HepG2 (cell line): ENCODE data around the gene AGRN. TPM values are rescaled to one million over a fixed set of nuclear protein-coding genes. Genes with fewer than 3 reads are reported as not detected.

Source experiments
- CENPT ChIP-seq: sonication (generic); formaldehyde crosslinking; IDR thresholded peaks from 2 replicates; pipeline ENCODE4 v1.8.0; 2022; ENCODE audit warnings: low read depth, mild to moderate bottlenecking, moderate library complexity, missing genetic modification reagents
- CENPX ChIP-seq: sonication (generic); formaldehyde crosslinking; IDR thresholded peaks from 2 replicates; pipeline ENCODE4 v1.9.0; 2021; ENCODE audit warnings: mild to moderate bottlenecking, missing genetic modification reagents, moderate library complexity
- FLYWCH1 ChIP-seq: sonication (generic); formaldehyde crosslinking; IDR thresholded peaks from 2 replicates; pipeline ENCODE4 v1.8.1; 2023; ENCODE audit warnings: mild to moderate bottlenecking, missing genetic modification reagents
- HNRNPK ChIP-seq: fragments of 200-400 bp; formaldehyde crosslinking; IDR thresholded peaks from 2 replicates; pipeline ENCODE4 v1.6.1; 2018; ENCODE audit warnings: low read length, low read depth, moderate library complexity, mild to moderate bottlenecking; ENCODE audit not compliant: poor library complexity, severe bottlenecking
- NFRKB ChIP-seq: fragments of 450-650 bp; IDR thresholded peaks from 2 replicates; pipeline ENCODE4 v1.6.1; 2017
- RFX5 ChIP-seq: IDR thresholded peaks from 2 replicates; pipeline ENCODE4 v1.6.1; 2011; ENCODE audit warnings: low read depth, low read length, improper control_type of control experiment
- SIN3B ChIP-seq: fragments of 150-350 bp; IDR thresholded peaks from 2 replicates; pipeline ENCODE4 v1.6.1; 2014; ENCODE audit warnings: low read length
- ZBTB42 ChIP-seq: sonication (generic); formaldehyde crosslinking; IDR thresholded peaks from 2 replicates; pipeline ENCODE4 v1.5.0; 2020; ENCODE audit warnings: mild to moderate bottlenecking, missing genetic modification reagents
- ZFAT ChIP-seq: sonication (generic); formaldehyde crosslinking; conservative IDR thresholded peaks from 2 replicates; pipeline ENCODE4 v1.8.1; 2023; ENCODE audit warnings: missing genetic modification reagents, inconsistent platforms
- ZNF7 ChIP-seq: IDR thresholded peaks from 2 replicates; pipeline ENCODE4 v1.6.1; 2016; ENCODE audit warnings: missing biosample characterization, missing genetic modification reagents
- ZNF747 ChIP-seq: sonication (generic); formaldehyde crosslinking; IDR thresholded peaks from 2 replicates; pipeline ENCODE4 v1.8.1; 2023; ENCODE audit warnings: missing genetic modification reagents, mild to moderate bottlenecking, borderline replicate concordance
- polyA plus RNA-seq, 8 experiments: library from polyadenylated mRNA; depleted of rRNA in 3 of 8; stranded (reverse) in 7 of 8; unstranded in 1 of 8; fragments of >200 nt; fragmentation: Illumina TruSeq in 4 of 8; extraction: Trizol in 4 of 8; gene quantifications; 2 replicates each; pipeline versions ENCODE4 v1.2.1 to v1.2.3, GENCODE V29; 2011 to 2016; ENCODE audit warnings: low read depth in 4 of 8, missing spikeins in 1 of 8, mixed read lengths in 1 of 8; ENCODE audit not compliant: insufficient read depth in 1 of 8
- total RNA-seq, 5 experiments: library from RNA; depleted of rRNA; stranded (reverse); fragments of >200 nt; fragmentation: Illumina TruSeq; extraction: Trizol; gene quantifications; 2 replicates each; pipeline ENCODE4 v1.2.3, GENCODE V29; 2016; ENCODE audit warnings: low read depth in 1 of 5
- TF ChIP-seq, protein P1 (sequence below): sonication (generic); formaldehyde crosslinking; IDR thresholded peaks from 2 replicates; pipeline ENCODE4 v1.5.1; 2020; ENCODE audit warnings: mild to moderate bottlenecking, missing genetic modification reagents, borderline replicate concordance
- TF ChIP-seq, protein P2 (sequence below): sonication (generic); formaldehyde crosslinking; IDR thresholded peaks from 2 replicates; pipeline ENCODE4 v1.4.0; 2020; ENCODE audit warnings: missing genetic modification reagents; ENCODE audit errors: not compliant biosample characterization
- TF ChIP-seq, protein P3 (sequence below): sonication (generic); formaldehyde crosslinking; IDR thresholded peaks from 2 replicates; pipeline ENCODE4 v1.4.0; 2020; ENCODE audit warnings: missing genetic modification reagents
- TF ChIP-seq, protein P4 (sequence below): sonication (generic); formaldehyde crosslinking; IDR thresholded peaks from 2 replicates; pipeline ENCODE4 v1.4.0; 2020; ENCODE audit warnings: missing genetic modification reagents
- TF ChIP-seq, protein P5 (sequence below): sonication (generic); formaldehyde crosslinking; IDR thresholded peaks from 2 replicates; pipeline ENCODE4 v1.4.0; 2020; ENCODE audit warnings: missing genetic modification reagents

AGRN gene
- total and polyA plus RNA-seq, 2 of the 13 experiments (the other 11 are each of a cell fraction or from before 2014, with no cell fraction given) = 29.8 to 65.2 TPM

DNA sequence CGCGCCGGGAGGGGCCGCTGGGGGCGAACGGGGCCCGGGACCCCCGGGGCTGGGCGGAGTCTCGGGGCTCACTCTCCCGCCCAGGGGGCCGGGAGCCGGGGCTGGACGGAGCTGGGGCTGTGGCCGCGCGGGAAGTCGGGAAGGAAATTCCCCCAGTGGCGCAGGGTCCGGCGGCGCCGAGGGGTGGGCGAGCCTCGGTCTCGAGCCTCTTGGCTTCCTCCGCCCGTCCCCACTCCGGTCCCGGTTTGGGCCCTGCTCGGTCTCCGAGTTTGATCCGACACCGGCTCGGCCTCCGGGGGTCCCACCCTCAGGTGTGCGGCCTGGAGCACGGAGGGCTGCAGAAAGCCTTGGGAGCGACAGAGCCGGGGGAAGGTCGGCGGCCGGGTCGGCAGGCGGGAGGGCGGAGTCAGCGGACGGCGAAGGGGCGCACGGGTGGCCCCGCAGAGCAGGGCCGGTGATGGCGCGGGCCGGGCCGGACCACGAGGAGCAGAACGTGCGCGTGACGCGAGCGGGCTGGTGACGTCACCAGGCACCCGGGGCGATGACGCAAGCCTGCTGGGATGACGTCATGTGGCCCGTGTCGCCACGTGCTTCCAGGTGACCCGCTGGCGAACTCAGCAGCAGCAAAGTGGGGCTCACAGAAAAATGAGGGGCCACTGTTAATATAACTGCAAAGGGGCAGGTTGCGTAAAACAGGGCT, 19.4 kb upstream of the AGRN start (continued):
- peak; percentile 59 for TF ChIP-seq HNRNPK
- peak; percentile 85 for TF ChIP-seq ZBTB42 (CRISPR knock-in tag)
- TF ChIP-seq, protein P1, sequence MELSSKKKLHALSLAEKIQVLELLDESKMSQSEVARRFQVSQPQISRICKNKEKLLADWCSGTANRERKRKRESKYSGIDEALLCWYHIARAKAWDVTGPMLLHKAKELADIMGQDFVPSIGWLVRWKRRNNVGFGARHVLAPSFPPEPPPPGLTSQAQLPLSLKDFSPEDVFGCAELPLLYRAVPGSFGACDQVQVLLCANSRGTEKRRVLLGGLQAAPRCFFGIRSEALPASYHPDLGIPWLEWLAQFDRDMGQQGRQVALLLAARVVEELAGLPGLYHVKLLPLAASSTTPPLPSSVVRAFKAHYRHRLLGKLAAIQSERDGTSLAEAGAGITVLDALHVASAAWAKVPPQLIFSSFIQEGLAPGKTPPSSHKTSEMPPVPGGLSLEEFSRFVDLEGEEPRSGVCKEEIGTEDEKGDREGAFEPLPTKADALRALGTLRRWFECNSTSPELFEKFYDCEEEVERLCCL (CRISPR knock-in tag) = peak; percentile 25
- TF ChIP-seq CENPX = no peak
- TF ChIP-seq, protein P2, sequence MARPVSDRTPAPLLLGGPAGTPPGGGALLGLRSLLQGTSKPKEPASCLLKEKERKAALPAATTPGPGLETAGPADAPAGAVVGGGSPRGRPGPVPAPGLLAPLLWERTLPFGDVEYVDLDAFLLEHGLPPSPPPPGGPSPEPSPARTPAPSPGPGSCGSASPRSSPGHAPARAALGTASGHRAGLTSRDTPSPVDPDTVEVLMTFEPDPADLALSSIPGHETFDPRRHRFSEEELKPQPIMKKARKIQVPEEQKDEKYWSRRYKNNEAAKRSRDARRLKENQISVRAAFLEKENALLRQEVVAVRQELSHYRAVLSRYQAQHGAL = no peak
- peak; percentile 79 for TF ChIP-seq RFX5
- TF ChIP-seq, protein P3, sequence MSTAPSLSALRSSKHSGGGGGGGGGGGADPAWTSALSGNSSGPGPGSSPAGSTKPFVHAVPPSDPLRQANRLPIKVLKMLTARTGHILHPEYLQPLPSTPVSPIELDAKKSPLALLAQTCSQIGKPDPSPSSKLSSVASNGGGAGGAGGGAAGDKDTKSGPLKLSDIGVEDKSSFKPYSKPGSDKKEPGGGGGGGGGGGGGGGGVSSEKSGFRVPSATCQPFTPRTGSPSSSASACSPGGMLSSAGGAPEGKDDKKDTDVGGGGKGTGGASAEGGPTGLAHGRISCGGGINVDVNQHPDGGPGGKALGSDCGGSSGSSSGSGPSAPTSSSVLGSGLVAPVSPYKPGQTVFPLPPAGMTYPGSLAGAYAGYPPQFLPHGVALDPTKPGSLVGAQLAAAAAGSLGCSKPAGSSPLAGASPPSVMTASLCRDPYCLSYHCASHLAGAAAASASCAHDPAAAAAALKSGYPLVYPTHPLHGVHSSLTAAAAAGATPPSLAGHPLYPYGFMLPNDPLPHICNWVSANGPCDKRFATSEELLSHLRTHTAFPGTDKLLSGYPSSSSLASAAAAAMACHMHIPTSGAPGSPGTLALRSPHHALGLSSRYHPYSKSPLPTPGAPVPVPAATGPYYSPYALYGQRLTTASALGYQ (CRISPR knock-in tag) = peak; percentile 54; the same call in 1 of the 2 replicates
- TF ChIP-seq, protein P4, sequence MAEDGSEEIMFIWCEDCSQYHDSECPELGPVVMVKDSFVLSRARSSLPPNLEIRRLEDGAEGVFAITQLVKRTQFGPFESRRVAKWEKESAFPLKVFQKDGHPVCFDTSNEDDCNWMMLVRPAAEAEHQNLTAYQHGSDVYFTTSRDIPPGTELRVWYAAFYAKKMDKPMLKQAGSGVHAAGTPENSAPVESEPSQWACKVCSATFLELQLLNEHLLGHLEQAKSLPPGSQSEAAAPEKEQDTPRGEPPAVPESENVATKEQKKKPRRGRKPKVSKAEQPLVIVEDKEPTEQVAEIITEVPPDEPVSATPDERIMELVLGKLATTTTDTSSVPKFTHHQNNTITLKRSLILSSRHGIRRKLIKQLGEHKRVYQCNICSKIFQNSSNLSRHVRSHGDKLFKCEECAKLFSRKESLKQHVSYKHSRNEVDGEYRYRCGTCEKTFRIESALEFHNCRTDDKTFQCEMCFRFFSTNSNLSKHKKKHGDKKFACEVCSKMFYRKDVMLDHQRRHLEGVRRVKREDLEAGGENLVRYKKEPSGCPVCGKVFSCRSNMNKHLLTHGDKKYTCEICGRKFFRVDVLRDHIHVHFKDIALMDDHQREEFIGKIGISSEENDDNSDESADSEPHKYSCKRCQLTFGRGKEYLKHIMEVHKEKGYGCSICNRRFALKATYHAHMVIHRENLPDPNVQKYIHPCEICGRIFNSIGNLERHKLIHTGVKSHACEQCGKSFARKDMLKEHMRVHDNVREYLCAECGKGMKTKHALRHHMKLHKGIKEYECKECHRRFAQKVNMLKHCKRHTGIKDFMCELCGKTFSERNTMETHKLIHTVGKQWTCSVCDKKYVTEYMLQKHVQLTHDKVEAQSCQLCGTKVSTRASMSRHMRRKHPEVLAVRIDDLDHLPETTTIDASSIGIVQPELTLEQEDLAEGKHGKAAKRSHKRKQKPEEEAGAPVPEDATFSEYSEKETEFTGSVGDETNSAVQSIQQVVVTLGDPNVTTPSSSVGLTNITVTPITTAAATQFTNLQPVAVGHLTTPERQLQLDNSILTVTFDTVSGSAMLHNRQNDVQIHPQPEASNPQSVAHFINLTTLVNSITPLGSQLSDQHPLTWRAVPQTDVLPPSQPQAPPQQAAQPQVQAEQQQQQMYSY = peak; percentile 22; the same call in 1 of the 2 replicates
- TF ChIP-seq, protein P5, sequence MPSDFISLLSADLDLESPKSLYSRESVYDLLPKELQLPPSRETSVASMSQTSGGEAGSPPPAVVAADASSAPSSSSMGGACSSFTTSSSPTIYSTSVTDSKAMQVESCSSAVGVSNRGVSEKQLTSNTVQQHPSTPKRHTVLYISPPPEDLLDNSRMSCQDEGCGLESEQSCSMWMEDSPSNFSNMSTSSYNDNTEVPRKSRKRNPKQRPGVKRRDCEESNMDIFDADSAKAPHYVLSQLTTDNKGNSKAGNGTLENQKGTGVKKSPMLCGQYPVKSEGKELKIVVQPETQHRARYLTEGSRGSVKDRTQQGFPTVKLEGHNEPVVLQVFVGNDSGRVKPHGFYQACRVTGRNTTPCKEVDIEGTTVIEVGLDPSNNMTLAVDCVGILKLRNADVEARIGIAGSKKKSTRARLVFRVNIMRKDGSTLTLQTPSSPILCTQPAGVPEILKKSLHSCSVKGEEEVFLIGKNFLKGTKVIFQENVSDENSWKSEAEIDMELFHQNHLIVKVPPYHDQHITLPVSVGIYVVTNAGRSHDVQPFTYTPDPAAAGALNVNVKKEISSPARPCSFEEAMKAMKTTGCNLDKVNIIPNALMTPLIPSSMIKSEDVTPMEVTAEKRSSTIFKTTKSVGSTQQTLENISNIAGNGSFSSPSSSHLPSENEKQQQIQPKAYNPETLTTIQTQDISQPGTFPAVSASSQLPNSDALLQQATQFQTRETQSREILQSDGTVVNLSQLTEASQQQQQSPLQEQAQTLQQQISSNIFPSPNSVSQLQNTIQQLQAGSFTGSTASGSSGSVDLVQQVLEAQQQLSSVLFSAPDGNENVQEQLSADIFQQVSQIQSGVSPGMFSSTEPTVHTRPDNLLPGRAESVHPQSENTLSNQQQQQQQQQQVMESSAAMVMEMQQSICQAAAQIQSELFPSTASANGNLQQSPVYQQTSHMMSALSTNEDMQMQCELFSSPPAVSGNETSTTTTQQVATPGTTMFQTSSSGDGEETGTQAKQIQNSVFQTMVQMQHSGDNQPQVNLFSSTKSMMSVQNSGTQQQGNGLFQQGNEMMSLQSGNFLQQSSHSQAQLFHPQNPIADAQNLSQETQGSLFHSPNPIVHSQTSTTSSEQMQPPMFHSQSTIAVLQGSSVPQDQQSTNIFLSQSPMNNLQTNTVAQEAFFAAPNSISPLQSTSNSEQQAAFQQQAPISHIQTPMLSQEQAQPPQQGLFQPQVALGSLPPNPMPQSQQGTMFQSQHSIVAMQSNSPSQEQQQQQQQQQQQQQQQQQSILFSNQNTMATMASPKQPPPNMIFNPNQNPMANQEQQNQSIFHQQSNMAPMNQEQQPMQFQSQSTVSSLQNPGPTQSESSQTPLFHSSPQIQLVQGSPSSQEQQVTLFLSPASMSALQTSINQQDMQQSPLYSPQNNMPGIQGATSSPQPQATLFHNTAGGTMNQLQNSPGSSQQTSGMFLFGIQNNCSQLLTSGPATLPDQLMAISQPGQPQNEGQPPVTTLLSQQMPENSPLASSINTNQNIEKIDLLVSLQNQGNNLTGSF (CRISPR knock-in tag) = peak; percentile 70; the same call in 1 of the 2 replicates
- no peak; the same call in 1 of the 2 replicates for TF ChIP-seq SIN3B
- TF ChIP-seq ZNF7 (CRISPR knock-in tag) = no peak
- TF ChIP-seq ZNF747 (CRISPR knock-in tag) = peak; percentile 80
- no peak for TF ChIP-seq FLYWCH1
- no peak for TF ChIP-seq NFRKB
- peak; percentile 79; the same call in 1 of the 2 replicates for TF ChIP-seq CENPT
- TF ChIP-seq ZFAT (CRISPR knock-in tag) = 0 out of 2 replicates have a peak, but pooled peaks have one; percentile 35
